GM19395 (cell line): ENCODE data around the gene ABCB9.
A peak's percentile ranks its signal among the peaks of the same experiment; 100 is the strongest.

Source experiments
- ATAC-seq: cut with Tn5 transposase; IDR thresholded peaks from one replicate; pipeline ENCODE4 v1.9.1; 2021; ENCODE audit warnings: mild to moderate bottlenecking, moderate library complexity; ENCODE audit not compliant: unreplicated experiment

ABCB9 gene

GRCh38 chr12:122966743-122967550 is 684 bp upstream of the ABCB9 start:
- ATAC-seq, result no peak

- ATAC-seq, result no peak
Measured at GRCh38 chr12:122965321-122965751, 927 bp downstream of the ABCB9 start.

- ATAC-seq, result no peak
Measured at GRCh38 chr12:122964439-122965257, 1.6 kb downstream of the ABCB9 start.

- no peak for ATAC-seq
Measured at GRCh38 chr12:122963941-122964265, 2.4 kb downstream of the ABCB9 start.

DNA sequence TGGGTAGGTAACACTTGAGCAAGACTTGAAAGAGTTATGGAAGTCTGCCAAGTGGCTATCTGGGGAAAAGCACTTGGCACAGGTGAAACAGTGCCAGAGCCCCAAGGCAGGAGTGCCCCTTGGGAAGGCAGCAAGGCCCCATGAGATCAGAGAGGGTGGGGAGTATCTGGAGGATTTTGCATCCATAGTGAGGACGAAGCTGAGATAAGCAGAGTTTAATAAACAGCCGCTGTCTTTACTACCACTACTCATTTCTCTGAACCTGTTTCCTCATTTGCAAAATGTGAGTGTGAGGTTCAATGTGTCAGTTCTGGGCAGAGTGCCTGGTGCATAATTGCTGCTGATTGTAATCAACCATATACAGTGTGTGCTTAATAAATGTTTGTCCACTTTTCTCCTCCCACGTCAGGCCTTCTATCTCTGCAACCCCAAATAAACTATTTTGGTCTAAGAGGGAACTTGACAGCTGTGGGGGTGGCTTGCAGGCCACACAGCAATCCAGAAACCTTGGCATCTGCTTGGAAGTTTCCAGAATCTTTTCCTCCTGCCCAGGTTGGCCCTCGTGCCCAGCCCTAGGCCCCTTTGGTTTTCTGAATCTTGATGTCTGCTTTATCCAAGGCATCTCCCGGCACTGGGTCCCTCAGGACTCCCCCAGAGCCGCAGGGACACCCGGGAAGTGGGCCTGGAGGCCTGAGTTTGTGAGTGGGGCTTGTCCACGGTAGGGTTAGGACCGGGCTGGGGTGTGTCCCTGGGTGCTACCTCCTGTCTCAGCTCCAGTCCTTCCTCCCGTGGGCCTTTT is 4.5 kb downstream of the ABCB9 start:
- ATAC-seq, result no peak

- ATAC-seq, result no peak
Measured at GRCh38 chr12:122960193-122960569, 6.1 kb downstream of the ABCB9 start.

GRCh38 chr12:122959566-122960192 is 6.6 kb downstream of the ABCB9 start:
- no peak for ATAC-seq

DNA sequence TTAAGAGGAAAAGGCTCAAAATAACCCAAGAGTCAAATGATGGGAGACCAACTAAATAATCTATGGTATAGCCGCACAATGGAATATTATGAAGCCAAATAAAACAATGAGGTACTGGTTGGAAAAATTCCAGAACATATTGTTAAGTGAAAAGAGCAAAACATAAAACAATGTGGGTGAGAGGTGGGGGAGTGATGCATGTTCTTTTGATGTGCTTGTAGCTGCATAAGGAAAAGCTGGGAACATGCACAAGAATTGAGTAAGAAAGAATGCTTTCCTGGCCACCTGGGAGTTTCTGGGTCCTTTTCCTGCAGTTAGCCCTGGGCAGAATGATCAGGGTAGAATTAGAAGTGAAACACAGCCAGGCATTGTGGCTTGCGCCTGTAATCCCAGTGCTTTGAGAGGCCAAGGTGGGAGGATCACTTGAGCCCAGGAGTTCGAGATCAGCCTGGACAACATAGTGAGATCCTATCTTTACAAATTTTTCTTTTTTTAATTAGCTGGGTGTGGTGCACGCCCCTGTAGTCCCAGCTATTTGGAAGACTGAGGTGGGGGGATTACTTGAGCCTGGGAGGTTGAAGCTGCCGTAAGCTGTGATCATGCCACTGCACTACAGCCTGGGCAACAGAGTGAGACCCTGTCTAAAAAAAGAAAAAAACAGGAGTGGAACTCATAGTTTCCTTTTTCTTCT is 7.9 kb downstream of the ABCB9 start:
- no peak for ATAC-seq

- no peak for ATAC-seq
Measured at GRCh38 chr12:122956035-122956434, 10.2 kb downstream of the ABCB9 start.

GRCh38 chr12:122955156-122955555 is 11.1 kb downstream of the ABCB9 start:
- no peak for ATAC-seq

- ATAC-seq, result peak; percentile 75
Measured at GRCh38 chr12:122951979-122952892, 14.0 kb downstream of the ABCB9 start.

- no peak for ATAC-seq
Measured at GRCh38 chr12:122951406-122951805, 14.9 kb downstream of the ABCB9 start.

GRCh38 chr12:122949816-122950675 is 16.2 kb downstream of the ABCB9 start:
- ATAC-seq, result no peak

DNA sequence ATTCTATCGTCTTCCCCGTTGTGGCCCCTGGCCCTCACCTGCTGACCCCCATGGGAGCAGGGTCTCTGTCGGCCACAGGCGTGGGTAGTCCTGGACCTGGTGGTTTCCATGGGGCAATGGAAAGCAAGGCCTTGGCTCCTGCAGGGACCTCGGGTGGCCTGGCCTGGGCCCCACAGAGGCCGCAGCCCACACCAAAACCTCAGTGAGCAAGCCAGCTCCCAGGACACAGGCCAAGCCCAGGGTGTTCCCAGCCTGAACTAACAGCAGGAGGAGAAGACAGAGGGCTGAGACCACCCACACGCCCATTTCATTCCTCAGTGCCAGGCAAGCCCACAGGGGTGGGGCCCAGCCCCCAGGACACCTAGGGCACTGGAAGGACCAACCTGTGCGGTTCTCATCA is 16.9 kb downstream of the ABCB9 start:
- no peak for ATAC-seq

GRCh38 chr12:122948605-122949004 is 17.7 kb downstream of the ABCB9 start:
- ATAC-seq, result no peak

- no peak for ATAC-seq
Measured at GRCh38 chr12:122947352-122947792, 18.9 kb downstream of the ABCB9 start.

DNA sequence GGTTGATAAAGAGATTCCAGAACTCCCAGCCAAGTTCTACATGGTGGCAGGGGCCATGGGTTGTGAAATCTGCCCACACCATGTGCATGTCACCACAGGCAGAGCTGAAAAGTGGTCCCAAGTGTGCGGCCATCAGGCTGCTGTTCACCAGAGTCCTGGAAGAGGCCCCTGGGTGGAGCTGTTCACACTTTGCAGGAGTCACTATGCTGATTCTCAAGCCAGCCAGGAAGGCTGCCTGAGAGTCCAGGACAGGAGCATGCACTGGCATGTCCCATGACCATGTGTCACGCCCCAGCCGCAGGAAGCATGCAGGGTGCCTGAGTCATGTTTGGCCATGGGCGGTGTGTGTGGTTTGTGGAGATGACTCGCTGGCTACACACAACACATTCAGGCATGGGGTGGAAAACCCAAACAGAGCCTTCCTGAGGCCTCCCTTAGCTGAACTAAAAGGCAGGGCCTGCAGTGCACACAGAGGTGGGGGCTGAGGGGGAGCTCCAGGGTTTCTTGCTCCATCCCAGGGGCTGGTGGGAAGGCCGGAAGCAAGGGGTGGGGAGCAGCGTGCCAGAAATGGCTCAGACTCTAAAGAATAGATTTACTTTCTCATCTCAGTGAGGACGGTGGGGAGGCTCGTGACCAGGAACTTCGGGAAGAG is 19.4 kb downstream of the ABCB9 start:
- ATAC-seq, result peak; percentile 63
